ENCODE measurements around the gene NRXN3. TPM values are rescaled to one million over a fixed set of nuclear protein-coding genes. Genes with fewer than 3 reads are reported as not detected.

Gene NRXN3
- total RNA-seq, 1 experiment from 2014 or later, result not detected

DNA sequence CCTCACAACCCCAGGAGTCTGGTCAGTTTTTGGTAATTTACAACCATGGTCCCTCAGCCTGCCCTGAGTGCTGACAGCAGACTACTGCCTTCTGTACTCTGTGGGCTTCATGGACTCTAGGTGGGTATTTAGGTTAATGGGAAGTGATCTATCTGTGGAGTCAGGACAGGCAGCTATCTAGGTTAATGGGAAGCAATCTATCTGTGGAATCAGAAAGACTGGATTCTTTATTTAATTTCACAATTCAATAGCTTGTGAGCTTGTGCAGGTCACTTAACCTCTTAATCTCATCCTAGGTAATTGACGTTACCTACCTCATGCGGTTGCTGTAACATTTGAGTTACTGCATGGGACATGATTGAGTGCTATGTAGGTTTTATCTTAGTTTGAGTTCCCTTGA, 777.5 kb downstream of the NRXN3 start:
- DNase-seq, result no peak
- Mint-ChIP-seq H3K36me3 (ENCODE audit: insufficient read depth, unreplicated experiment) (no peaks in the 10 kb centered on the region), H3K9me3 (ENCODE audit: low read depth, unreplicated experiment) (no peaks in the 10 kb centered on the region), H3K4me1 (ENCODE audit: low read depth, unreplicated experiment) (peaks cover 13% of the 10 kb centered on the region), H3K27me3 (ENCODE audit: unreplicated experiment) (peaks cover 17% of the 10 kb centered on the region), H3K27ac (ENCODE audit: unreplicated experiment) (no peak overlapping the region), H3K4me3 (ENCODE audit: low read depth, unreplicated experiment) (no peak overlapping the region)
- TF ChIP-seq, protein P1, sequence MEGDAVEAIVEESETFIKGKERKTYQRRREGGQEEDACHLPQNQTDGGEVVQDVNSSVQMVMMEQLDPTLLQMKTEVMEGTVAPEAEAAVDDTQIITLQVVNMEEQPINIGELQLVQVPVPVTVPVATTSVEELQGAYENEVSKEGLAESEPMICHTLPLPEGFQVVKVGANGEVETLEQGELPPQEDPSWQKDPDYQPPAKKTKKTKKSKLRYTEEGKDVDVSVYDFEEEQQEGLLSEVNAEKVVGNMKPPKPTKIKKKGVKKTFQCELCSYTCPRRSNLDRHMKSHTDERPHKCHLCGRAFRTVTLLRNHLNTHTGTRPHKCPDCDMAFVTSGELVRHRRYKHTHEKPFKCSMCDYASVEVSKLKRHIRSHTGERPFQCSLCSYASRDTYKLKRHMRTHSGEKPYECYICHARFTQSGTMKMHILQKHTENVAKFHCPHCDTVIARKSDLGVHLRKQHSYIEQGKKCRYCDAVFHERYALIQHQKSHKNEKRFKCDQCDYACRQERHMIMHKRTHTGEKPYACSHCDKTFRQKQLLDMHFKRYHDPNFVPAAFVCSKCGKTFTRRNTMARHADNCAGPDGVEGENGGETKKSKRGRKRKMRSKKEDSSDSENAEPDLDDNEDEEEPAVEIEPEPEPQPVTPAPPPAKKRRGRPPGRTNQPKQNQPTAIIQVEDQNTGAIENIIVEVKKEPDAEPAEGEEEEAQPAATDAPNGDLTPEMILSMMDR (IDR thresholded peaks at IDR 0.05; ENCODE audit: unreplicated experiment), result no peak
- no TSS peak for BruUV-seq (replicated peaks)
- intact Hi-C loops (cut with micrococcal nuclease; ENCODE audit: unreplicated experiment), result no loop called here
- CTCF ChIA-PET, result interaction anchor here (0.7 kb wide), 2 partner anchors 62 to 381 kb away, joined by 3 to 6 read pairs; no protein-coding TSS in a partner anchor

DNA sequence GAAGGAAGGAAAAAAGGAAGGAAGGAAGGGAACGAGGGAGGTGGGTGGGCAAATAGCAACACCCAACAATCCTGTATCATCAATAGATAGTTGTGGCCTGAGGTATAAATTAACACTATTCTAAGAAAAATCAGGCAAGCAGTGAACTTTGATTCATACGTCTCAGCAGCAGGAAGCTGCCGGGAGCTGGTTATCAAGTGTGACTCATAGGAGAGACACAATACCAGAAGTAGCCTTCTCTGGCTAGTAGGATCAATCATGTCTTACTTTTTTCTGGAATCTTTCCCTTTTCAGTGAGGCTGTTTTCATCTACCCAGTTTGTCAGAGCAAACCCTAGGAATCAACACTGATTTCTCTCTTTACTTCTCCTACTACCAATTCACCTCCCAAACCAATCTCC, 780.5 kb downstream of the NRXN3 start:
- TF ChIP-seq, protein P1 (IDR thresholded peaks at IDR 0.05; ENCODE audit: unreplicated experiment), result no peak
- Mint-ChIP-seq H3K27ac (ENCODE audit: unreplicated experiment) (no peak overlapping the region), H3K9me3 (ENCODE audit: low read depth, unreplicated experiment) (no peaks in the 10 kb centered on the region), H3K27me3 (ENCODE audit: unreplicated experiment) (peaks cover under 1% of the 10 kb centered on the region), H3K4me1 (ENCODE audit: low read depth, unreplicated experiment) (peaks cover 13% of the 10 kb centered on the region), H3K4me3 (ENCODE audit: low read depth, unreplicated experiment) (no peak overlapping the region), H3K36me3 (ENCODE audit: insufficient read depth, unreplicated experiment) (no peaks in the 10 kb centered on the region)
- BruUV-seq (replicated peaks), result no TSS peak
- CTCF ChIA-PET, result interaction anchor here (0.6 to 1.0 kb wide), 2 partner anchors 8 to 17 kb away, joined by 3 read pairs; no protein-coding TSS in a partner anchor
- peak; percentile 22 for DNase-seq
- intact Hi-C loops (cut with micrococcal nuclease; ENCODE audit: unreplicated experiment), result no loop called here

DNA sequence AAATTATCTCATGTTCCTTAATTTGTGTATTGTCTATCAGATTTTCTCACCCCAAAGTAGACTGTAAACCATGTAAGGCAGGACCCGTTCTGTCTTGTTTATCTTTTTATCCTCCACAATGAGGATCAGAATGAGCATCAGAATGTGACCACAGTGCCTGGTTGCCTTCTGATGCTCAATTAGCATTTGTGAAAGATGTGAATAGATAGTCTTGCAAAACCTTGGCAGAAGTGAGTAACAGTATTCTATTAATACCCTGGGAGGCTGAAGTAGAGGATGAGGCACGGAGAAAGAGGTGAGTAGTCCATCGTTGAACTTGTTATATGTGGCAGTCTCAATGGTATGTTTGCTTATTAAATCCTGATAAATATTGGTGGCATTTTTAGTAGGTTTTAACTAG, 781.4 kb downstream of the NRXN3 start:
- Mint-ChIP-seq H3K36me3 (ENCODE audit: insufficient read depth, unreplicated experiment) (no peaks in the 10 kb centered on the region), H3K27me3 (ENCODE audit: unreplicated experiment) (peaks cover 10% of the 10 kb centered on the region), H3K4me1 (ENCODE audit: low read depth, unreplicated experiment) (peaks cover 13% of the 10 kb centered on the region), H3K4me3 (ENCODE audit: low read depth, unreplicated experiment) (no peak overlapping the region), H3K27ac (ENCODE audit: unreplicated experiment) (no peak overlapping the region), H3K9me3 (ENCODE audit: low read depth, unreplicated experiment) (no peaks in the 10 kb centered on the region)
- intact Hi-C loops (cut with micrococcal nuclease; ENCODE audit: unreplicated experiment), result no loop called here
- TF ChIP-seq, protein P1 (IDR thresholded peaks at IDR 0.05; ENCODE audit: unreplicated experiment), result no peak
- BruUV-seq (replicated peaks), result no TSS peak
- DNase-seq, result no peak
- CTCF ChIA-PET, result no interaction called here

DNA sequence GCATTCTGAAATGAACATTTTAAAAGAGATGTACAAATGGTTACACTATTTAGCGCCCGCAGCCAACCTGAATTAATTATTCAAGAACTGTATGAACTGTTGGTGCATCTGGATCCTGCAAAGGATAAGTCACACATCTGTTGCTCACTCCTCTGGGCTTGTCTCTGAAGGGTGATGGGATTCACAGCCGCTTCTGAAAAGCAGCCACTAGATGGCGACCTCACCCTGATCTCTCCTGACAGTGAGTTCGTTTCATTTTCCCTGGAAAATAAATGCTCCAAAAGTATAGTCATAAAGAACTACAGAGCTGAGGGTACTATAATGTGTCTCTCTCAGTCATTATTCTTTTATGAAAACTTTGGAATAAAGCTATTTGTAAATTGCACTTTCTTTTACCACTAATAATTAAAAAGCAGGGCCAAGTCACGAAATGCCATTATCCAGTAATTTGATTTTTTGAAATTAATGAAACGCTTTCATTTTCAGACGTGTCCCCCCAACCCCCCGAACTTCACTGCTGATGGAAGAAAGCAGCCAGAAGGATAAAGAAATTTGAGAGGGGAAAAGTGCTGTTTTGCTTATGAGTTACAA, 789.6 kb downstream of the NRXN3 start:
- TF ChIP-seq, protein P1 (IDR thresholded peaks at IDR 0.05; ENCODE audit: unreplicated experiment), result peak; percentile 46
- peaks cover 38% of the 10 kb centered on the region for H3K27me3 Mint-ChIP-seq (ENCODE audit: unreplicated experiment)
- no peaks in the 10 kb centered on the region for H3K9me3 Mint-ChIP-seq (ENCODE audit: low read depth, unreplicated experiment)
- no TSS peak for BruUV-seq (replicated peaks)
- no peaks in the 10 kb centered on the region for H3K4me1 Mint-ChIP-seq (ENCODE audit: low read depth, unreplicated experiment)
- peak; percentile 67 for DNase-seq
- no peak overlapping the region for H3K27ac Mint-ChIP-seq (ENCODE audit: unreplicated experiment)
- H3K4me3 Mint-ChIP-seq (ENCODE audit: low read depth, unreplicated experiment), result no peak overlapping the region
- intact Hi-C loops (cut with micrococcal nuclease; ENCODE audit: unreplicated experiment), result no loop called here
- H3K36me3 Mint-ChIP-seq (ENCODE audit: insufficient read depth, unreplicated experiment), result no peaks in the 10 kb centered on the region
- CTCF ChIA-PET, result interaction anchor here (0.6 kb wide), 1 partner anchor 419 kb away, joined by 3 read pairs; no protein-coding TSS in a partner anchor
